ENCODE results near the gene TNP2. TPM values are rescaled to one million over a fixed set of nuclear protein-coding genes. Genes with fewer than 3 reads are reported as not detected.

TNP2 gene
- total RNA-seq, 1 experiment from 2014 or later, result not detected

- Histone ChIP-seq H3K9me2 (replicated peaks; ENCODE audit: insufficient read depth, low read length) (no peaks in the 10 kb centered on the region), H3K27me3 (ENCODE audit: low read length) (no peaks in the 10 kb centered on the region), H4K20me1 (ENCODE audit: insufficient read depth, low read depth, low read length) (peaks cover under 1% of the 10 kb centered on the region; the same call in 1 of the 2 replicates), H3K4me3 (ENCODE audit: low read length) (peak overlapping the region; percentile 22; the same call in 1 of the 2 replicates), H3K4me1 (ENCODE audit: low read length) (peaks cover 39% of the 10 kb centered on the region), H2AFZ (ENCODE audit: low read length) (no peak overlapping the region), H3K79me2 (ENCODE audit: low read length) (no peaks in the 10 kb centered on the region), H3K36me3 (ENCODE audit: insufficient read depth, low read length) (no peaks in the 10 kb centered on the region), H3K27ac (ENCODE audit: low read length) (peak overlapping the region; percentile 76), H3K4me2 (ENCODE audit: low read depth, low read length, poor library complexity, severe bottlenecking) (peak overlapping the region; percentile 42), H3K9me3 (ENCODE audit: low read length) (no peaks in the 10 kb centered on the region), H3K9ac (ENCODE audit: low read length) (no peak overlapping the region)
- DNase-seq, result peak; percentile 83
These were observed 21.0 kb downstream of the TNP2 start for GRCh38 chr16:11248133-11248532.

- DNase-seq, result no peak
These were observed 23.1 kb downstream of the TNP2 start for GRCh38 chr16:11245988-11246387.

GRCh38 chr16:11245222-11245737 lies 23.8 kb downstream of the TNP2 start:
- Histone ChIP-seq H3K79me2 (ENCODE audit: low read length) (no peaks in the 10 kb centered on the region), H3K9me3 (ENCODE audit: low read length) (no peaks in the 10 kb centered on the region), H3K9me2 (replicated peaks; ENCODE audit: insufficient read depth, low read length) (no peaks in the 10 kb centered on the region), H3K36me3 (ENCODE audit: insufficient read depth, low read length) (no peaks in the 10 kb centered on the region), H3K4me1 (ENCODE audit: low read length) (peaks cover 27% of the 10 kb centered on the region), H3K4me2 (ENCODE audit: low read depth, low read length, poor library complexity, severe bottlenecking) (no peak overlapping the region), H3K4me3 (ENCODE audit: low read length) (no peak overlapping the region), H3K27ac (ENCODE audit: low read length) (no peak overlapping the region), H3K27me3 (ENCODE audit: low read length) (no peaks in the 10 kb centered on the region), H3K9ac (ENCODE audit: low read length) (no peak overlapping the region), H4K20me1 (ENCODE audit: insufficient read depth, low read depth, low read length) (no peaks in the 10 kb centered on the region), H2AFZ (ENCODE audit: low read length) (no peak overlapping the region)
- DNase-seq, result no peak

More at GRCh38 chr16:11245988-11246387, 23.1 kb downstream of the TNP2 start:
- no peak overlapping the region for H3K4me3 ChIP-seq (ENCODE audit: low read length)
- H3K9me3 ChIP-seq (ENCODE audit: low read length), result no peaks in the 10 kb centered on the region
- no peak overlapping the region for H3K4me2 ChIP-seq (ENCODE audit: low read depth, low read length, poor library complexity, severe bottlenecking)
- H3K79me2 ChIP-seq (ENCODE audit: low read length), result no peaks in the 10 kb centered on the region
- no peaks in the 10 kb centered on the region for H3K27me3 ChIP-seq (ENCODE audit: low read length)
- H3K36me3 ChIP-seq (ENCODE audit: insufficient read depth, low read length), result no peaks in the 10 kb centered on the region
- no peak overlapping the region for H2AFZ ChIP-seq (ENCODE audit: low read length)
- H3K9me2 ChIP-seq (replicated peaks; ENCODE audit: insufficient read depth, low read length), result no peaks in the 10 kb centered on the region
- peaks cover 26% of the 10 kb centered on the region for H3K4me1 ChIP-seq (ENCODE audit: low read length)
- no peak overlapping the region for H3K9ac ChIP-seq (ENCODE audit: low read length)
- no peaks in the 10 kb centered on the region for H4K20me1 ChIP-seq (ENCODE audit: insufficient read depth, low read depth, low read length)
- no peak overlapping the region for H3K27ac ChIP-seq (ENCODE audit: low read length)

GRCh38 chr16:11242658-11243057 lies 26.5 kb downstream of the TNP2 start:
- no peaks in the 10 kb centered on the region for H3K9me2 ChIP-seq (replicated peaks; ENCODE audit: insufficient read depth, low read length)
- H3K9me3 ChIP-seq (ENCODE audit: low read length), result no peaks in the 10 kb centered on the region
- H3K9ac ChIP-seq (ENCODE audit: low read length), result no peak overlapping the region
- H3K27me3 ChIP-seq (ENCODE audit: low read length), result no peaks in the 10 kb centered on the region
- H3K79me2 ChIP-seq (ENCODE audit: low read length), result no peaks in the 10 kb centered on the region
- no peak overlapping the region for H3K27ac ChIP-seq (ENCODE audit: low read length)
- H4K20me1 ChIP-seq (ENCODE audit: insufficient read depth, low read depth, low read length), result no peaks in the 10 kb centered on the region
- H3K4me1 ChIP-seq (ENCODE audit: low read length), result peaks cover 6% of the 10 kb centered on the region
- no peak for DNase-seq
- H3K4me3 ChIP-seq (ENCODE audit: low read length), result no peak overlapping the region
- no peaks in the 10 kb centered on the region for H3K36me3 ChIP-seq (ENCODE audit: insufficient read depth, low read length)
- no peak overlapping the region for H3K4me2 ChIP-seq (ENCODE audit: low read depth, low read length, poor library complexity, severe bottlenecking)
- H2AFZ ChIP-seq (ENCODE audit: low read length), result no peak overlapping the region

GRCh38 chr16:11241480-11242204 lies 27.5 kb downstream of the TNP2 start:
- Histone ChIP-seq H3K4me2 (ENCODE audit: low read depth, low read length, poor library complexity, severe bottlenecking) (no peak overlapping the region), H3K9ac (ENCODE audit: low read length) (no peak overlapping the region), H2AFZ (ENCODE audit: low read length) (no peak overlapping the region), H3K4me3 (ENCODE audit: low read length) (no peak overlapping the region), H3K79me2 (ENCODE audit: low read length) (no peaks in the 10 kb centered on the region), H3K9me2 (replicated peaks; ENCODE audit: insufficient read depth, low read length) (no peaks in the 10 kb centered on the region), H3K27ac (ENCODE audit: low read length) (no peak overlapping the region), H3K4me1 (ENCODE audit: low read length) (0 out of 2 replicates have a peak, but pooled peaks cover 3% of the 10 kb centered on the region), H3K27me3 (ENCODE audit: low read length) (no peaks in the 10 kb centered on the region), H3K9me3 (ENCODE audit: low read length) (no peaks in the 10 kb centered on the region), H4K20me1 (ENCODE audit: insufficient read depth, low read depth, low read length) (no peaks in the 10 kb centered on the region), H3K36me3 (ENCODE audit: insufficient read depth, low read length) (no peaks in the 10 kb centered on the region)
- DNase-seq, result no peak

- no peaks in the 10 kb centered on the region for H3K9me2 ChIP-seq (replicated peaks; ENCODE audit: insufficient read depth, low read length)
- H2AFZ ChIP-seq (ENCODE audit: low read length), result no peak overlapping the region
- DNase-seq, result no peak
- H3K4me2 ChIP-seq (ENCODE audit: low read depth, low read length, poor library complexity, severe bottlenecking), result no peak overlapping the region
- H3K27ac ChIP-seq (ENCODE audit: low read length), result no peak overlapping the region
- no peaks in the 10 kb centered on the region for H3K27me3 ChIP-seq (ENCODE audit: low read length)
- H3K36me3 ChIP-seq (ENCODE audit: insufficient read depth, low read length), result no peaks in the 10 kb centered on the region
- H4K20me1 ChIP-seq (ENCODE audit: insufficient read depth, low read depth, low read length), result no peaks in the 10 kb centered on the region
- H3K4me3 ChIP-seq (ENCODE audit: low read length), result no peak overlapping the region
- 0 out of 2 replicates have a peak, but pooled peaks cover 3% of the 10 kb centered on the region for H3K4me1 ChIP-seq (ENCODE audit: low read length)
- no peaks in the 10 kb centered on the region for H3K79me2 ChIP-seq (ENCODE audit: low read length)
- H3K9ac ChIP-seq (ENCODE audit: low read length), result no peak overlapping the region
- no peaks in the 10 kb centered on the region for H3K9me3 ChIP-seq (ENCODE audit: low read length)
These were observed 28.3 kb downstream of the TNP2 start for GRCh38 chr16:11240636-11241473.

- Histone ChIP-seq H3K9ac (ENCODE audit: low read length) (no peak overlapping the region), H3K27me3 (ENCODE audit: low read length) (no peaks in the 10 kb centered on the region), H3K9me3 (ENCODE audit: low read length) (no peaks in the 10 kb centered on the region), H3K27ac (ENCODE audit: low read length) (no peak overlapping the region), H3K79me2 (ENCODE audit: low read length) (no peaks in the 10 kb centered on the region), H4K20me1 (ENCODE audit: insufficient read depth, low read depth, low read length) (no peaks in the 10 kb centered on the region), H3K36me3 (ENCODE audit: insufficient read depth, low read length) (no peaks in the 10 kb centered on the region), H3K4me1 (ENCODE audit: low read length) (0 out of 2 replicates have a peak, but pooled peaks cover 3% of the 10 kb centered on the region), H3K9me2 (replicated peaks; ENCODE audit: insufficient read depth, low read length) (no peaks in the 10 kb centered on the region), H3K4me2 (ENCODE audit: low read depth, low read length, poor library complexity, severe bottlenecking) (no peak overlapping the region), H2AFZ (ENCODE audit: low read length) (no peak overlapping the region), H3K4me3 (ENCODE audit: low read length) (no peak overlapping the region)
- no peak for DNase-seq
These were observed 29.2 kb downstream of the TNP2 start for GRCh38 chr16:11239644-11240632.

Measured in Karpas-422 (cell line).